ENCODE results near the gene EPG5. TPM values are rescaled to one million over a fixed set of nuclear protein-coding genes. Genes with fewer than 3 reads are reported as not detected.

EPG5 gene
- total RNA-seq, 1 experiment from 2014 or later: 22.7 TPM

DNA sequence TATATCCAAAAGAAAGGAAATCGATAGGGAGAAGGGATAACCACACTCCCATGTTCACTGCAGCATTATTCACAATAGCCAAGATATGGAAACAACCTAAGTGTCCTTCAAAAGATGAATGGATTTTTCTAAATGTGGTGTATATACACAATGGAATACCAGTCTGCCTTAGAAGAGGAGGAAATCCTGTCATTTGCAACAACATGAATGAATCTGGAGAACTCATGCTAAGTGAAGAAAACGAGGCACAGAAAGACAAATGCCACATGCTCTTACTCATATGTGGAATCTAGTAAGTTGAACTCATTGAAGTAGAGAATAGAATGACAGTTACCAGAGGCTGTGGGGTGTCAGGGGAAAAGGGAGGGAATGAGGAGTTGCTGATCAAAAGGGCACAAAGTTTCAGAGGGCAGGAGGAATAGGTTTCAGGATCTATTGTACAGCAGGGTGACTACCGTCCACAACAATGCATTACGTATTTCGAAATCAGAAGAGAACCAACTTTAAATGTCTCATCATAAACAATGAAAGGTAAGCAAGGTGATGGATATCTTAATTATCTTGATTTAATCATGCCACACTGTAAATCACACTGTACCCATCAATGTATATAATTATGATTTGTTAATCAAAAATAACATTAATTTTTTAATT is 95.6 kb downstream of the EPG5 start:
- CTCF ChIA-PET: no interaction called here
- H3K36me3 Mint-ChIP-seq: peaks cover 21% of the 10 kb centered on the region
- DNase-seq (ENCODE audit: low spot score) (no peak), ATAC-seq (no peak)
- H3K9me3 Mint-ChIP-seq: peaks cover 7% of the 10 kb centered on the region
- 0 out of 2 replicates have a peak overlapping the region, but pooled peaks have one; percentile 0 for H3K27ac Mint-ChIP-seq
- H3K4me1 Mint-ChIP-seq: no peaks in the 10 kb centered on the region
- no peak overlapping the region for H3K4me3 Mint-ChIP-seq
- POLR2A ChIA-PET: no interaction called here
- no peaks in the 10 kb centered on the region for H3K27me3 Mint-ChIP-seq (ENCODE audit: low read depth)
- TF ChIP-seq, protein P1, sequence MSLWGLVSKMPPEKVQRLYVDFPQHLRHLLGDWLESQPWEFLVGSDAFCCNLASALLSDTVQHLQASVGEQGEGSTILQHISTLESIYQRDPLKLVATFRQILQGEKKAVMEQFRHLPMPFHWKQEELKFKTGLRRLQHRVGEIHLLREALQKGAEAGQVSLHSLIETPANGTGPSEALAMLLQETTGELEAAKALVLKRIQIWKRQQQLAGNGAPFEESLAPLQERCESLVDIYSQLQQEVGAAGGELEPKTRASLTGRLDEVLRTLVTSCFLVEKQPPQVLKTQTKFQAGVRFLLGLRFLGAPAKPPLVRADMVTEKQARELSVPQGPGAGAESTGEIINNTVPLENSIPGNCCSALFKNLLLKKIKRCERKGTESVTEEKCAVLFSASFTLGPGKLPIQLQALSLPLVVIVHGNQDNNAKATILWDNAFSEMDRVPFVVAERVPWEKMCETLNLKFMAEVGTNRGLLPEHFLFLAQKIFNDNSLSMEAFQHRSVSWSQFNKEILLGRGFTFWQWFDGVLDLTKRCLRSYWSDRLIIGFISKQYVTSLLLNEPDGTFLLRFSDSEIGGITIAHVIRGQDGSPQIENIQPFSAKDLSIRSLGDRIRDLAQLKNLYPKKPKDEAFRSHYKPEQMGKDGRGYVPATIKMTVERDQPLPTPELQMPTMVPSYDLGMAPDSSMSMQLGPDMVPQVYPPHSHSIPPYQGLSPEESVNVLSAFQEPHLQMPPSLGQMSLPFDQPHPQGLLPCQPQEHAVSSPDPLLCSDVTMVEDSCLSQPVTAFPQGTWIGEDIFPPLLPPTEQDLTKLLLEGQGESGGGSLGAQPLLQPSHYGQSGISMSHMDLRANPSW (CRISPR knock-in tag; conservative IDR thresholded peaks at IDR 0.05; ENCODE audit: low read depth): no peak
- TF ChIP-seq, protein P2, sequence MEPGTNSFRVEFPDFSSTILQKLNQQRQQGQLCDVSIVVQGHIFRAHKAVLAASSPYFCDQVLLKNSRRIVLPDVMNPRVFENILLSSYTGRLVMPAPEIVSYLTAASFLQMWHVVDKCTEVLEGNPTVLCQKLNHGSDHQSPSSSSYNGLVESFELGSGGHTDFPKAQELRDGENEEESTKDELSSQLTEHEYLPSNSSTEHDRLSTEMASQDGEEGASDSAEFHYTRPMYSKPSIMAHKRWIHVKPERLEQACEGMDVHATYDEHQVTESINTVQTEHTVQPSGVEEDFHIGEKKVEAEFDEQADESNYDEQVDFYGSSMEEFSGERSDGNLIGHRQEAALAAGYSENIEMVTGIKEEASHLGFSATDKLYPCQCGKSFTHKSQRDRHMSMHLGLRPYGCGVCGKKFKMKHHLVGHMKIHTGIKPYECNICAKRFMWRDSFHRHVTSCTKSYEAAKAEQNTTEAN (CRISPR knock-in tag; IDR thresholded peaks at IDR 0.05): no peak
- no peak for TF ChIP-seq SMAD3 (CRISPR knock-in tag; IDR thresholded peaks at IDR 0.05; ENCODE audit: borderline replicate concordance)
- no peak for TF ChIP-seq NFYB (CRISPR knock-in tag; conservative IDR thresholded peaks at IDR 0.05; ENCODE audit: low read depth)
- TF ChIP-seq ZNF671 (CRISPR knock-in tag; IDR thresholded peaks at IDR 0.05): no peak
- no peak for TF ChIP-seq ZNF423 (CRISPR knock-in tag; IDR thresholded peaks at IDR 0.05)
- TF ChIP-seq, protein P3, sequence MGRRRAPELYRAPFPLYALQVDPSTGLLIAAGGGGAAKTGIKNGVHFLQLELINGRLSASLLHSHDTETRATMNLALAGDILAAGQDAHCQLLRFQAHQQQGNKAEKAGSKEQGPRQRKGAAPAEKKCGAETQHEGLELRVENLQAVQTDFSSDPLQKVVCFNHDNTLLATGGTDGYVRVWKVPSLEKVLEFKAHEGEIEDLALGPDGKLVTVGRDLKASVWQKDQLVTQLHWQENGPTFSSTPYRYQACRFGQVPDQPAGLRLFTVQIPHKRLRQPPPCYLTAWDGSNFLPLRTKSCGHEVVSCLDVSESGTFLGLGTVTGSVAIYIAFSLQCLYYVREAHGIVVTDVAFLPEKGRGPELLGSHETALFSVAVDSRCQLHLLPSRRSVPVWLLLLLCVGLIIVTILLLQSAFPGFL (CRISPR knock-in tag; IDR thresholded peaks at IDR 0.05; ENCODE audit: borderline replicate concordance): no peak
- TF ChIP-seq, protein P4, sequence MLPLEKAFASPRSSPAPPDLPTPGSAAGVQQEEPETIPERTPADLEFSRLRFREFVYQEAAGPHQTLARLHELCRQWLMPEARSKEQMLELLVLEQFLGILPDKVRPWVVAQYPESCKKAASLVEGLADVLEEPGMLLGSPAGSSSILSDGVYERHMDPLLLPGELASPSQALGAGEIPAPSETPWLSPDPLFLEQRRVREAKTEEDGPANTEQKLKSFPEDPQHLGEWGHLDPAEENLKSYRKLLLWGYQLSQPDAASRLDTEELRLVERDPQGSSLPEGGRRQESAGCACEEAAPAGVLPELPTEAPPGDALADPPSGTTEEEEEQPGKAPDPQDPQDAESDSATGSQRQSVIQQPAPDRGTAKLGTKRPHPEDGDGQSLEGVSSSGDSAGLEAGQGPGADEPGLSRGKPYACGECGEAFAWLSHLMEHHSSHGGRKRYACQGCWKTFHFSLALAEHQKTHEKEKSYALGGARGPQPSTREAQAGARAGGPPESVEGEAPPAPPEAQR (CRISPR knock-in tag; IDR thresholded peaks at IDR 0.05): no peak
- TF ChIP-seq, protein P5, sequence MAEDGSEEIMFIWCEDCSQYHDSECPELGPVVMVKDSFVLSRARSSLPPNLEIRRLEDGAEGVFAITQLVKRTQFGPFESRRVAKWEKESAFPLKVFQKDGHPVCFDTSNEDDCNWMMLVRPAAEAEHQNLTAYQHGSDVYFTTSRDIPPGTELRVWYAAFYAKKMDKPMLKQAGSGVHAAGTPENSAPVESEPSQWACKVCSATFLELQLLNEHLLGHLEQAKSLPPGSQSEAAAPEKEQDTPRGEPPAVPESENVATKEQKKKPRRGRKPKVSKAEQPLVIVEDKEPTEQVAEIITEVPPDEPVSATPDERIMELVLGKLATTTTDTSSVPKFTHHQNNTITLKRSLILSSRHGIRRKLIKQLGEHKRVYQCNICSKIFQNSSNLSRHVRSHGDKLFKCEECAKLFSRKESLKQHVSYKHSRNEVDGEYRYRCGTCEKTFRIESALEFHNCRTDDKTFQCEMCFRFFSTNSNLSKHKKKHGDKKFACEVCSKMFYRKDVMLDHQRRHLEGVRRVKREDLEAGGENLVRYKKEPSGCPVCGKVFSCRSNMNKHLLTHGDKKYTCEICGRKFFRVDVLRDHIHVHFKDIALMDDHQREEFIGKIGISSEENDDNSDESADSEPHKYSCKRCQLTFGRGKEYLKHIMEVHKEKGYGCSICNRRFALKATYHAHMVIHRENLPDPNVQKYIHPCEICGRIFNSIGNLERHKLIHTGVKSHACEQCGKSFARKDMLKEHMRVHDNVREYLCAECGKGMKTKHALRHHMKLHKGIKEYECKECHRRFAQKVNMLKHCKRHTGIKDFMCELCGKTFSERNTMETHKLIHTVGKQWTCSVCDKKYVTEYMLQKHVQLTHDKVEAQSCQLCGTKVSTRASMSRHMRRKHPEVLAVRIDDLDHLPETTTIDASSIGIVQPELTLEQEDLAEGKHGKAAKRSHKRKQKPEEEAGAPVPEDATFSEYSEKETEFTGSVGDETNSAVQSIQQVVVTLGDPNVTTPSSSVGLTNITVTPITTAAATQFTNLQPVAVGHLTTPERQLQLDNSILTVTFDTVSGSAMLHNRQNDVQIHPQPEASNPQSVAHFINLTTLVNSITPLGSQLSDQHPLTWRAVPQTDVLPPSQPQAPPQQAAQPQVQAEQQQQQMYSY (CRISPR knock-in tag; IDR thresholded peaks at IDR 0.05): no peak
- TF ChIP-seq, protein P6, sequence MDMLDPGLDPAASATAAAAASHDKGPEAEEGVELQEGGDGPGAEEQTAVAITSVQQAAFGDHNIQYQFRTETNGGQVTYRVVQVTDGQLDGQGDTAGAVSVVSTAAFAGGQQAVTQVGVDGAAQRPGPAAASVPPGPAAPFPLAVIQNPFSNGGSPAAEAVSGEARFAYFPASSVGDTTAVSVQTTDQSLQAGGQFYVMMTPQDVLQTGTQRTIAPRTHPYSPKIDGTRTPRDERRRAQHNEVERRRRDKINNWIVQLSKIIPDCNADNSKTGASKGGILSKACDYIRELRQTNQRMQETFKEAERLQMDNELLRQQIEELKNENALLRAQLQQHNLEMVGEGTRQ (CRISPR knock-in tag; IDR thresholded peaks at IDR 0.05): no peak
- no peak for TF ChIP-seq NFATC4 (CRISPR knock-in tag; IDR thresholded peaks at IDR 0.05)

DNA sequence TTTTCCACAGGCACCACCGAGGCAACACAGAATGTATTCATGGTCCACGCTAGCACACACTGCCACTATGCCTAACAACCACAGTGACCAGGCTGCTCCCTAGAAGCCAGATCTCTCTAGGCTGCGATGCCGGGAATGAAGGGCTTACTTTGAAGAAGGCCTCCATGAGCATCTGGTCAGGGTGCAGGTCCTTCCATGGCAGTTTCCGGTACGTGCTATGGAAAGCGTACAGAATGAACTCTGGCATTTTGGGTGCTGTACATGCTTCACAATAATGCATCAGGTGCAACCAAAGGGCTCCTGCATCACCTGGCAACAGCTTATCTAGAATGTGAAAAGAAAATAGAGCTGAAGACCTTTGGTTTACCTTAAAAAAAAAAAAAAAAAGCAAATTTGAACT is 96.7 kb downstream of the EPG5 start:
- DNase-seq (ENCODE audit: low spot score): no peak
- H3K36me3 Mint-ChIP-seq: peaks cover 21% of the 10 kb centered on the region
- no peaks in the 10 kb centered on the region for H3K4me1 Mint-ChIP-seq
- no peak overlapping the region for H3K27ac Mint-ChIP-seq
- no peak overlapping the region for H3K4me3 Mint-ChIP-seq
- POLR2A ChIA-PET: interaction anchor here (0.7 kb wide), 1 partner anchor 38 kb away, joined by 5 read pairs; no protein-coding TSS in a partner anchor
- no peaks in the 10 kb centered on the region for H3K27me3 Mint-ChIP-seq (ENCODE audit: low read depth)
- CTCF ChIA-PET: interaction anchor here (1.0 to 3.0 kb wide), 3 partner anchors 8 to 40 kb away, joined by 3 to 20 read pairs (median 4); no protein-coding TSS in a partner anchor
- no peak for ATAC-seq
- H3K9me3 Mint-ChIP-seq: peaks cover 5% of the 10 kb centered on the region
- TF ChIP-seq, protein P7, sequence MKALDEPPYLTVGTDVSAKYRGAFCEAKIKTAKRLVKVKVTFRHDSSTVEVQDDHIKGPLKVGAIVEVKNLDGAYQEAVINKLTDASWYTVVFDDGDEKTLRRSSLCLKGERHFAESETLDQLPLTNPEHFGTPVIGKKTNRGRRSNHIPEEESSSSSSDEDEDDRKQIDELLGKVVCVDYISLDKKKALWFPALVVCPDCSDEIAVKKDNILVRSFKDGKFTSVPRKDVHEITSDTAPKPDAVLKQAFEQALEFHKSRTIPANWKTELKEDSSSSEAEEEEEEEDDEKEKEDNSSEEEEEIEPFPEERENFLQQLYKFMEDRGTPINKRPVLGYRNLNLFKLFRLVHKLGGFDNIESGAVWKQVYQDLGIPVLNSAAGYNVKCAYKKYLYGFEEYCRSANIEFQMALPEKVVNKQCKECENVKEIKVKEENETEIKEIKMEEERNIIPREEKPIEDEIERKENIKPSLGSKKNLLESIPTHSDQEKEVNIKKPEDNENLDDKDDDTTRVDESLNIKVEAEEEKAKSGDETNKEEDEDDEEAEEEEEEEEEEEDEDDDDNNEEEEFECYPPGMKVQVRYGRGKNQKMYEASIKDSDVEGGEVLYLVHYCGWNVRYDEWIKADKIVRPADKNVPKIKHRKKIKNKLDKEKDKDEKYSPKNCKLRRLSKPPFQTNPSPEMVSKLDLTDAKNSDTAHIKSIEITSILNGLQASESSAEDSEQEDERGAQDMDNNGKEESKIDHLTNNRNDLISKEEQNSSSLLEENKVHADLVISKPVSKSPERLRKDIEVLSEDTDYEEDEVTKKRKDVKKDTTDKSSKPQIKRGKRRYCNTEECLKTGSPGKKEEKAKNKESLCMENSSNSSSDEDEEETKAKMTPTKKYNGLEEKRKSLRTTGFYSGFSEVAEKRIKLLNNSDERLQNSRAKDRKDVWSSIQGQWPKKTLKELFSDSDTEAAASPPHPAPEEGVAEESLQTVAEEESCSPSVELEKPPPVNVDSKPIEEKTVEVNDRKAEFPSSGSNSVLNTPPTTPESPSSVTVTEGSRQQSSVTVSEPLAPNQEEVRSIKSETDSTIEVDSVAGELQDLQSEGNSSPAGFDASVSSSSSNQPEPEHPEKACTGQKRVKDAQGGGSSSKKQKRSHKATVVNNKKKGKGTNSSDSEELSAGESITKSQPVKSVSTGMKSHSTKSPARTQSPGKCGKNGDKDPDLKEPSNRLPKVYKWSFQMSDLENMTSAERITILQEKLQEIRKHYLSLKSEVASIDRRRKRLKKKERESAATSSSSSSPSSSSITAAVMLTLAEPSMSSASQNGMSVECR (CRISPR knock-in tag; IDR thresholded peaks at IDR 0.05; ENCODE audit: borderline replicate concordance): no peak
- no peak for TF ChIP-seq ZNF416 (CRISPR knock-in tag; IDR thresholded peaks at IDR 0.05)
- TF ChIP-seq OVOL2 (CRISPR knock-in tag; IDR thresholded peaks at IDR 0.05; ENCODE audit: borderline replicate concordance): no peak
- no peak for TF ChIP-seq CREB1 (CRISPR knock-in tag; IDR thresholded peaks at IDR 0.05)
- no peak for TF ChIP-seq RORB (CRISPR knock-in tag; IDR thresholded peaks at IDR 0.05)
- TF ChIP-seq, protein P8, sequence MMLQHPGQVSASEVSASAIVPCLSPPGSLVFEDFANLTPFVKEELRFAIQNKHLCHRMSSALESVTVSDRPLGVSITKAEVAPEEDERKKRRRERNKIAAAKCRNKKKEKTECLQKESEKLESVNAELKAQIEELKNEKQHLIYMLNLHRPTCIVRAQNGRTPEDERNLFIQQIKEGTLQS (CRISPR knock-in tag; conservative IDR thresholded peaks at IDR 0.05): no peak
- TF ChIP-seq, protein P9, sequence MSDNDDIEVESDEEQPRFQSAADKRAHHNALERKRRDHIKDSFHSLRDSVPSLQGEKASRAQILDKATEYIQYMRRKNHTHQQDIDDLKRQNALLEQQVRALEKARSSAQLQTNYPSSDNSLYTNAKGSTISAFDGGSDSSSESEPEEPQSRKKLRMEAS (CRISPR knock-in tag; IDR thresholded peaks at IDR 0.05): no peak

Data from WTC11 (cell line).